Brain pericyte (primary cell): ENCODE results near the gene ATP9A.
A peak's percentile ranks its signal among the peaks of the same experiment; 100 is the strongest.
"Not testable (repeated sequence)": the region's sequence is repeated elsewhere in the genome, so short reads cannot be mapped to it uniquely, and the experiment has no call there.

Source experiments
- DNase-seq: peaks from one replicate; pipeline ENCODE4 v3.0.0-alpha.2; 2012; ENCODE audit warnings: low read depth, low spot score

Gene ATP9A

GRCh38 chr20:51723026-51723425, 45.2 kb downstream of the ATP9A start:
- DNase-seq = not testable (repeated sequence)

- DNase-seq = not testable (repeated sequence)
Observed at GRCh38 chr20:51722246-51722645, 45.9 kb downstream of the ATP9A start.

- DNase-seq = no peak
Observed at GRCh38 chr20:51720854-51721253, 47.3 kb downstream of the ATP9A start.

- DNase-seq = no peak
Observed at GRCh38 chr20:51720384-51720783, 47.8 kb downstream of the ATP9A start.

- no peak for DNase-seq
Observed at GRCh38 chr20:51715856-51716185, 52.4 kb downstream of the ATP9A start.

GRCh38 chr20:51715163-51715855, 52.9 kb downstream of the ATP9A start:
- no peak for DNase-seq

GRCh38 chr20:51713213-51713598, 55.0 kb downstream of the ATP9A start:
- no peak for DNase-seq

- DNase-seq = no peak
Observed at GRCh38 chr20:51712501-51713212, 55.5 kb downstream of the ATP9A start.

- no peak for DNase-seq
Observed at GRCh38 chr20:51711426-51711825, 56.8 kb downstream of the ATP9A start.

GRCh38 chr20:51710361-51710894, 57.8 kb downstream of the ATP9A start:
- no peak for DNase-seq

- no peak for DNase-seq
Observed at GRCh38 chr20:51705400-51705799, 62.8 kb downstream of the ATP9A start.

GRCh38 chr20:51703400-51704287, 64.5 kb downstream of the ATP9A start:
- DNase-seq = no peak

GRCh38 chr20:51702556-51702955, 65.6 kb downstream of the ATP9A start:
- no peak for DNase-seq

GRCh38 chr20:51700809-51701285, 67.3 kb downstream of the ATP9A start:
- no peak for DNase-seq

GRCh38 chr20:51698252-51698651, 69.9 kb downstream of the ATP9A start:
- DNase-seq = no peak

- DNase-seq = no peak
Observed at GRCh38 chr20:51697096-51697826, 70.9 kb downstream of the ATP9A start.

GRCh38 chr20:51696304-51697071, 71.7 kb downstream of the ATP9A start:
- no peak for DNase-seq

GRCh38 chr20:51695574-51696303, 72.5 kb downstream of the ATP9A start:
- peak; percentile 50 for DNase-seq

GRCh38 chr20:51692806-51693400, 75.3 kb downstream of the ATP9A start:
- DNase-seq = no peak
